GM20431 (cell line): Measurements from ENCODE around the gene GTPBP3.
"Not testable (repeated sequence)": the region's sequence is repeated elsewhere in the genome, so short reads cannot be mapped to it uniquely, and the experiment has no call there.

Experiments used
- in situ Hi-C: fragments of 300-500 bp; cut with MseI, MboI; formaldehyde crosslinking; loops from one replicate; pipeline ENCODE4 v1.15.0; 2020; ENCODE audit warnings: low sequenced_read_pairs; ENCODE audit not compliant: unreplicated experiment

The GTPBP3 gene

DNA sequence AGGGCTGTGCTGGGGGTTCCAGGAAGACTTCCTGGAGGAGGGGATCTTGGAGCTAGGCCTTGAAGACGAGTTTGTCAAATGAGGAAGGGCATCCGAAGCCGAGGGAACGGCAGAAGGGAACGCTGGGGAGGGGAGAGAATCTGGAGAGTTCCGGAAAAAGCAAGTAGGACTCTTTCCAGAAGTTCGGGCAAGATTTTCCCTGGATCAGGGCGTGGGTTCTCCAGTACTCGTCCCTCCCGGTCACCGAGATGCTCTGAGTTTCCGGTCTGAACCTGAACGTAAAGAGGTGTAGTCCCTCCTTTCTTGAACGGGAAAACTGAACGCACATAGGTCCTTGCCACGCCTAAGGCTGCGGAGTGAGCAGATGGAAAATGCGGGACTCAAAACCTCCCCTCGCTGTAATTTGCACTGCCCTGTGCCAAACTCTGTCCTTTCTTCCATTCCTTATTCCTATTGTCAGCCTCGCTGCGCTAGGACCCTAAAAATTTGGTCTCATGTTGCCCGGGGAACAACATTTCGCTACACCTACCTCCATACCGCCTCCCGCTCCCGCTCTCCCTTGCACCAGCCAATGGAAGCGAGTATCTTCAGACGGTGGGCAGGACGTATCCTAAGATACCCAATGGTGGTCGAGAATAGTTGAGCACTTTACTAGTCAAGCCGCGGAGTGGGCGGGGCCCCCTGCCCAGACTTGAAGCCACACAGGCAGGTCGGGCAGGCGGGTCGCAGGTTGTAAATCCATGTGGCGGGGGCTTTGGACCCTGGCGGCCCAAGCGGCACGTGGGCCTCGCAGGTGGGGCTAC, at the start of gene GTPBP3:
TSS of gene GTPBP3 (plus strand) at position 682 of the 803 bp plus-strand sequence. CDS start at position 741, 59 bp downstream.
- in situ Hi-C loops, result no loop called here

GRCh38 chr19:17289489-17289888, 47.9 kb upstream of the GTPBP3 start:
- in situ Hi-C loops, result no loop called here

DNA sequence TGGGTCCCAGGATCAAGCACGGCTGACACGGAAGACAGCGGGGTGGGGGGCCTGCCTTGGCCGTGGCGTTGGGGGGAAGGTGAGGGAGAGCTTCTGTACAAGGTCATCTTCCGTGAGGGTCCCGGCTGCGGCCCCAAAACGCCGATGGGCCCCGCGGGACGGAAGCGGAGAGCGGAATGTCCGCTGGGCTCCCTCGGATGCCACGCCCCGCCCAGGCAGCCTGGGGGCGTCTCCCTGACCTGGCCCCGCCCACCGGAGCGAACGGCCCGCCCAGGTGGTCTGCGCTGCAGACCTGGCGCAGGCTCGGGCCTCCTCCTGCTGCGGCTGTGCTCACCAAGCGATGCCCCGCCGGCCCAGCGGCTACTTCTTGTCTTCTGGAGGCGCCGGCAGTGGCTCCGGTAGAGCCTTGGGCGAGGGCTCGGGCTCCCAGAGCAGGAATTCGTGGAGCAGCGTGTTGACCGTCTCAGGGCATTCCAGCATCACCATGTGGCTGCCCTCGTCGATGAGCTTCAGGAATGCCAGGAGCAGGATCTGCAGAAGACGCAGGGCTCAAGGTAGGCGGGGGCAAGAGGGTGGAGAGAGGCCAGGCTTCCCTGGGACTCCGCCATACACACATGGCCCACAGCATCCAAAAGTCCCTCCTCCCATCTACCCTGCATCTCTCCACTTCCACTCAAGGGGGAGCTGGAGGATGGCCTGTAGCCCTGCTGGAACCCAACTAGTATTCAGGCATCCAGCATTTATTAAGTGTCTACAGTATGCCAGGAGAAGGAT, 44.9 kb upstream of the GTPBP3 start:
- in situ Hi-C loops, result no loop called here

GRCh38 chr19:17293605-17294004, 43.7 kb upstream of the GTPBP3 start:
- in situ Hi-C loops, result no loop called here

DNA sequence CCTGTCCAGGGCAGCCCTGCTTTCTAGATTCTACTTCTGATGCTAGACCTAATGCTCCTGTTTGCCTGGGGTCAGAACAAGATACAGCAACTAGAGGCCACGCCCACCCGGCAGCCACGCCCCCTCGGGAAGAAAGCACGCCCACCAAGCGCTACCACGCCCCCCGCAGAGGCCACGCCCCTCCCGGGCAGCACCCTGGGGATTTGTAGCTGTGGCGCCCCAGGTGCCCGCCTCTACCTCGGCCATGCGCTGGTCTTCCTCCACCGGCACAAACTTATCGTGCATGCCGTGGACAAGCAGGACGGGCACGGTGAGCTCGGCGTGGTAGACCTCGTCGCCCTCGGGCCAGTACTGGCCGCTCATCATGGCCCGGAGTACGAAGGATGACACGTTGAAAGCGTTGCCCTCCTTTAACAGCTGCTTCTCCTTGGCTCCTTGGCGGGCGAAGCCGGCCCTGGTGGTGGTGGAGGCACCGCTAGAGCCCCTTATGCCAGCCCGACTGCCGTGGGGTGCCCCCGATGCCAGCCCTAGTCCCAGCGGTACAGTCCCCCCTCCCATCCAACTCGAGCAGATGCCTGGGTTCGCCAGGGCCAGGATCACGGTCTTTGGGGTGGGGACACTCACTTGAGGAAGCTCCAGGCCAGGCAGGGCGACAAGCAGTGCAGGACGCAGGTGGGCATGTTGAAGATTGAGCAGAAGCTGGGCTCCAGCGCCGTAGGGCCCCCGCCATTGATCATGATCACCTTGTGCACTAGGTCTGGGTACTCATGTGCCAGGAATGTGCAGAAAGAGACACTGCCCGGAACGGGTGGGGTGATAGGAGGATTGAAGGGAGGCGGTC, 43.1 kb upstream of the GTPBP3 start:
- in situ Hi-C loops, result no loop called here

DNA sequence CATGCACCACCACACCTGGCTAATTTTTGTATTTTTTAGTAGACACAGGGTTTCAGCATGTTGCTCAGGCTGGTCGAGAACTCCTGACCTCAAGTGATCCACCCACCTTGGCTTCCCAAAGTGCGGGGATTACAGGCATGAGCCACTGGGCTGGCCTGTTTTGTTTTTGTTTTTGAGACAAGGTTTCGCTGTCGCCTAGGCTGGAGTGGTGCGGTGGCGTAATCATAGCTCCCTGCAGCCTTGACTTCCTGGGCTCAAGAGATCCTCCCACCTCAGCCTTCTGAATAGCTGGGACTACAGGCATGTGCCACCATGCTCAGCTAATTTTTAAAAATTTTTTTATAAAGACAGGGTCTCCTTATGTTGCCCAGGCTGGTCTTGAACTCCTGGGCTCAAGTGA, 41.8 kb upstream of the GTPBP3 start:
- in situ Hi-C loops, result not testable (repeated sequence)

DNA sequence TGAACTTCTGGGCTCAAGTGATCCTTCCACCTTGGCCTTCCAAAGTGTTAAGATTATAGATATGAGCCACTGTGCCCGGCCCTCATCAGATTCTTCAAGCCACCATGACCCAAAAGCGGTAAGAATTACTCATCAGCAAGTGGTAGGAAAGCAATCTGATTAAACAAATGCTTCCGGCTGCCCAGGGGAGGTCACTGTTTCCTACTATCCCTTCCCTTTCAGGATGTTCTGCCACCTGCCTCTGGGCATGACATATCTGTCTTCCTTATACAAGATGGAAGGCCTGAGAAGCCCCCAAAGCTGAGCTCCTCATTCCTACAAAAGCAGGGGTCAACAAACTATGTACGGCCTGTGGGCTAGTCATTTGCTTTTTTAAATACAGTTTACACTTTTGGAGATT, 41.1 kb upstream of the GTPBP3 start:
- in situ Hi-C loops, result no loop called here

DNA sequence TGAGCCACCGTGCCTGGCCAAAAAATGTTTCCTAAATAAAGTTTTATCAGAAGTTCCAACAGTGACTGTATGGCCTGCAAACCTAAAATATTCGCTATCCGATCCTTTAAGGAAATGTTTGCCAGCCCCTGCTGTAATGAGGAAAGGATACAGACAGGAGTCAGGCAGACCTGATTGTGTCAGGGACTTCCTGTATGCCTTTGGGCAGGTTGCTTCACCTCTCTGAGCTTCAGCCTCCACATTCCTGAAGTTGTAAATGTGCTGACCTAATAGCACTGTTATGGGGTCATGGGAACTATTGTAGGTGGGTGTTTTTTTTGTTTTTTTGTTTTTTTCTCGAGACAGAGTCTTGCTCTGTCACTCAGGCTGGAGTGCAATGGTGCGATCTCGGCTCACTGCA, 40.4 kb upstream of the GTPBP3 start:
- in situ Hi-C loops, result no loop called here

GRCh38 chr19:17300992-17301619, 36.2 kb upstream of the GTPBP3 start:
- in situ Hi-C loops, result no loop called here

DNA sequence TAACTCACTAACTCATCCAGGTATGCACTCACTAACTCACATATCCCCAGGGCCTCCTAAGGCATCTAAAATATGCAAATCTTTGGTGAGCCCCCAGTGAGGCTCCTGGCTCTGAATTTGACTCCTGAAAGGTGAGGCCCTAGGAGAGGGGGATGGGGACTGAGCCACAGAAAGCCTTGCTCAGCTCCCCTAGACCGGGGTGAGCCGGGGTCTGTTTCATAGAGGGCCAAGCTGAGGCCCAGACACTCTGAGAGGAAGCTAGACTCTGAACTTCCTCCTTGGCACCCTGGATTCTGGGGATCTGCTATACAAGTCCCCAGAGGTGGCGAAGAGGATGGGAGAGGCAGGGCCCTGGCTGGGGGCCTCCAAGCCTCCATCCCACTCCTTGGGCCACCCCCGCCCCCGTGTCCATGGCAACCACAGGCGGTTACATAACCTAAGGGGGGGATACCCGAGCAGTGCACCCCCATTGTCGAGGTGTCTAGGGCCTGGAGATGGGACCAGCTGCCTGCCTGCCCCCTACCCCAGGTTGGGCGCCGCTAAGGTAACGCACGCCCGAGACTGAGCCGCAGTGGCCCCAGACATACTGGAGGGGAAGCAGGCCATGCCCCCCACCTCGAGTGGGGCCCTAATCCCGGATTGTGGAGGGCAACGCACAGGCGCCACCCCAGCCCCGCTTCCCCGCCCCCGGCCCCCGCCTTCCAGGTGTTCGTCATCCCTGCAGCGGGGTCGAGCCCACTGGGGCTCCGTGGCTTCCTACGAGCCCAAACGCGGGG, 34.8 kb upstream of the GTPBP3 start:
- in situ Hi-C loops, result no loop called here

GRCh38 chr19:17303167-17303939, 34.0 kb upstream of the GTPBP3 start, which contains the start of gene ABHD8:
Gene ABHD8 (minus strand): TSS chr19:17303425. CDS start chr19:17301616, 1,809 bp downstream.
- in situ Hi-C loops, result no loop called here

DNA sequence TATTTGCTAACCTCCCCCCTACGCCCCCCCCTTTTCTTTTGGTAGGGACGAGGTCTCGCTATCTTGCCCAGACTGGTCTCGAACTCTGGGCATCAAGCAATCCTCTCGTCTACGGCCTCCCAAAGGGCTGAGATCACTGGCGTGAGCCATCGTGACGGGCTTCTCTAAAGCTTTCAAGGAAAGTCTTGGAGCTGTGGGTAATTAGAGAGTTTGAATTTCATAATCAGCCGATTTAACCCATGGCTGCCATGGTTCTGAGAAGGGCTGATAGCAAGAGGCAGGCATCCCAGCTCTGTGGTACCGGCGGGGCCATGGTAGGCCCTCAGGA, 33.4 kb upstream of the GTPBP3 start:
- in situ Hi-C loops, result no loop called here

DNA sequence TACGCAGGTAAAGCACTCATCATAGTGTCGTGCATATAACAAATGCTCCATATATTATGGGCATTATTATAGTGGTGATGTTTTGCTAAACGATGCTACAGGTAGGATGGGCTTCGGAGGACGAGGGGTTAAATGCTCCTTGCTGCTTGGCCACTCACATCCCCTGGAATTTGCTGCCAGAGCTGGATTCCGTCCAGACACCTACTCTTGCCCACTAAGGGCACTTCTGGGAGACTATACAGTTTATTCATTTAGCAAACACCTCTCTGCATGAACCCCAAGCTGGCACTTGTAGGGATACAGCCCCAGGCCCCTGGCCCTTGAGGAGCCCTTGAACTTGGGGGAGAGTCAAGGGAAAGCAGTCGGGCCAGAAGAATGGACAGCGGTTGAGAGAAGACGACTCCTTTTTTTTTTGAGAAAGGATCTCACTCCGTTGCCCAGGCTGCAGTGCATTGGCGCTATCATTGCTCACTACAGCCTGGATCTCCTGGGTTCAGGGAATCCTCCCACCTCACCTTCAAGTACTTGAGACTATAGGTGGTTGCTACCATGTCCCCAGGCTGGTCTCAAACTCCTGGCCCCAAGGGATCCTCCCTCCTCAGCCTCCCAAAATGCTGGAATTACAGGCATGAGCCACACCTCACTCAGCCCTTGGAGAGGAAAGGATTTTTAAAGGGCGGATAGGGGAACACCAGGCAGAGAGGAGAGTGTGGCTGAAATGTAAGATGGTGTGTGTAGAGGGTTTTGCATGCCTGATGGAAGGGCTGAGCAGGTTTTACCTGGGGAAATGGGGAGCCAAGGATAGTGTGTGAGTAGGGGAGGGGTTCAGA, 32.8 kb upstream of the GTPBP3 start:
- in situ Hi-C loops, result no loop called here

- in situ Hi-C loops, result no loop called here
Measured at GRCh38 chr19:17305216-17305516, 32.2 kb upstream of the GTPBP3 start.

GRCh38 chr19:17305517-17306284, 31.7 kb upstream of the GTPBP3 start, which contains the start of gene MRPL34:
Gene MRPL34 (plus strand): TSS chr19:17305872. CDS start chr19:17305893, 21 bp downstream.
- in situ Hi-C loops, result no loop called here

DNA sequence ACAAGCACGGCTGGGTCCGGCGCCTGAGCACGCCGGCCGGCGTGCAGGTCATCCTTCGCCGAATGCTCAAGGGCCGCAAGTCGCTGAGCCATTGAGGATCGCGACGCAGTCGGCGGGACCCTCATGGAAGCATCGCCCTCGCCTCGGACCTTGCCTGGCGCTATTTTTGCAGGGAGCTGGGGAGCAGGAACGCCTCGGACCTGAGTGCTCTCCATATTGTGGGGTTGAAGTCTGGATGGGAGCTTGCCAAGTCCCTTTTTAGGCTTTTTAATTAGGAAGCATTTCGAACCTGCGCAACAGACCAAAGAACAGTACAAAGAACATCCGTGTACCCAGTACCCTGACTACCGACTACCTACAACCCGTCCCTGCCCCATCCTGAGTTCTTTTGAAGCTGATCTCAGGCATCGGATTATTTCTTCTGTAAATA, 31.1 kb upstream of the GTPBP3 start:
- in situ Hi-C loops, result no loop called here

DNA sequence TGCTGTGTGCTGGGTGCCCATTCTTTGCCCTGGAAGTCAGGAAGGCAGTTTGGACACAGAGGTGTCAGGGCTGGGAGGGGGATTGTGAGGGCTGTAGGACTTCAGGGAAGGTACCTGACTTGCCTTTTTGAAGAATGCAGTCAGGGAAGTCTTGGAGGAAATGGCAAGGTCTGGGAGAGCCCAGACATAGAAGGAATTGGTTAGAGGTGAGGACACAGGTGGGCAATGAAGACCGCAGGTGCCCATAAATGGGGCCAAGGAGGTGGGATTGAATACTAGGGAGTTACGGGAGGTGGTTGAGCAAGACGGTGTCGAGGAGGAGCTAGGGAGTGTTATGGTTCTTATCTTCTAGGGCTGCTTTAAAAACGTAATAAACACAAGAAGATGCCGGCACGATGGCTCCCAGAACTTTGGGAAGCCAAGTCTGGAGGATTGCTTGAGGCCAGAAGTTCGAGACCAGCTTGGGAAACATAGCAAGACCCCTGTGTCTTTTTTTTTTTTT, 29.4 kb upstream of the GTPBP3 start:
- in situ Hi-C loops, result no loop called here
